Activated naive CD4-positive, alpha-beta T cell treated with anti-CD3 and anti-CD28 coated beads, Interleukin-2, amount 50 U/mL, for 24 hours (primary cell): ENCODE results near the gene FBP2.
A peak's percentile ranks its signal among the peaks of the same experiment; 100 is the strongest.
"Not testable (repeated sequence)": the region's sequence is repeated elsewhere in the genome, so short reads cannot be mapped to it uniquely, and the experiment has no call there.

Source experiments
- H3K27ac Mint-ChIP-seq: one replicate; pipeline ENCODE4 v1.8.0; 2021; ENCODE audit warnings: mild to moderate bottlenecking, mixed read lengths
- H3K27me3 Mint-ChIP-seq: one replicate; pipeline ENCODE4 v1.8.0; 2021; ENCODE audit warnings: mixed read lengths
- H3K36me3 Mint-ChIP-seq: one replicate; pipeline ENCODE4 v1.8.0; 2021; ENCODE audit warnings: mixed read lengths
- H3K4me1 Mint-ChIP-seq: one replicate; pipeline ENCODE4 v1.8.0; 2021; ENCODE audit warnings: mixed read lengths
- H3K4me3 Mint-ChIP-seq: one replicate; pipeline ENCODE4 v1.8.0; 2021; ENCODE audit warnings: mild to moderate bottlenecking, mixed read lengths
- H3K9me3 Mint-ChIP-seq: one replicate; pipeline ENCODE4 v1.8.0; 2021; ENCODE audit warnings: mixed read lengths

Gene FBP2

GRCh38 chr9:94554078-94554438 is 39.6 kb downstream of the FBP2 start:
- Mint-ChIP-seq H3K4me3 (no peak overlapping the region), H3K27ac (no peak overlapping the region), H3K36me3 (no peaks in the 10 kb centered on the region), H3K4me1 (no peaks in the 10 kb centered on the region), H3K9me3 (no peaks in the 10 kb centered on the region), H3K27me3 (no peaks in the 10 kb centered on the region)

GRCh38 chr9:94553029-94553938 is 40.3 kb downstream of the FBP2 start:
- Mint-ChIP-seq H3K4me1 (no peaks in the 10 kb centered on the region), H3K4me3 (no peak overlapping the region), H3K27me3 (no peaks in the 10 kb centered on the region), H3K27ac (no peak overlapping the region), H3K9me3 (no peaks in the 10 kb centered on the region), H3K36me3 (no peaks in the 10 kb centered on the region)

- no peaks in the 10 kb centered on the region for H3K36me3 Mint-ChIP-seq
- no peaks in the 10 kb centered on the region for H3K9me3 Mint-ChIP-seq
- no peaks in the 10 kb centered on the region for H3K27me3 Mint-ChIP-seq
- H3K27ac Mint-ChIP-seq: no peak overlapping the region
- H3K4me3 Mint-ChIP-seq: no peak overlapping the region
- no peaks in the 10 kb centered on the region for H3K4me1 Mint-ChIP-seq
These were observed 47.7 kb downstream of the FBP2 start for GRCh38 chr9:94545940-94546339.

GRCh38 chr9:94544335-94544734 is 49.3 kb downstream of the FBP2 start:
- H3K4me3 Mint-ChIP-seq, H3K27me3 Mint-ChIP-seq, H3K36me3 Mint-ChIP-seq, H3K4me1 Mint-ChIP-seq, H3K9me3 Mint-ChIP-seq: not testable (repeated sequence)
- peak overlapping the region; percentile 60 for H3K27ac Mint-ChIP-seq

DNA sequence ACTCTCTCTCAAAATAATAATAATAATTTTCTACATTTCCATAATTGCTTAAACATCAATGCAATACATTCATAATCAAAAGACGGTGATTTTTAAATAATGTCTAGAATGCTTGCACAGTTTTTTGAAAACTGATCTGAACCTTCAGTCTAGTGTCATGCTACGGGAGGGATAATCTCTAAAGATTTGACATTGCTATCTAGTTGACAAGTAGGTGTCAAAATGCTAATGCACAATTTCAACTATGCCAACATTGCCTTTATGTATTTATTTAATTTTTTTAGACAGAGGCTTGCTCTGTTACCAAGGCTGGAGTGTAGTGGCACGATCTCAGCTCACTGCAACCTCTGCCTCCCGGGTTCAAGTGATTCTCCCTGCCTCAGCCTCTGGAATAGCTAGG is 54.7 kb downstream of the FBP2 start:
- H3K27me3 Mint-ChIP-seq: no peaks in the 10 kb centered on the region
- no peak overlapping the region for H3K27ac Mint-ChIP-seq
- H3K4me3 Mint-ChIP-seq: no peak overlapping the region
- no peaks in the 10 kb centered on the region for H3K4me1 Mint-ChIP-seq
- no peaks in the 10 kb centered on the region for H3K36me3 Mint-ChIP-seq
- H3K9me3 Mint-ChIP-seq: no peaks in the 10 kb centered on the region

DNA sequence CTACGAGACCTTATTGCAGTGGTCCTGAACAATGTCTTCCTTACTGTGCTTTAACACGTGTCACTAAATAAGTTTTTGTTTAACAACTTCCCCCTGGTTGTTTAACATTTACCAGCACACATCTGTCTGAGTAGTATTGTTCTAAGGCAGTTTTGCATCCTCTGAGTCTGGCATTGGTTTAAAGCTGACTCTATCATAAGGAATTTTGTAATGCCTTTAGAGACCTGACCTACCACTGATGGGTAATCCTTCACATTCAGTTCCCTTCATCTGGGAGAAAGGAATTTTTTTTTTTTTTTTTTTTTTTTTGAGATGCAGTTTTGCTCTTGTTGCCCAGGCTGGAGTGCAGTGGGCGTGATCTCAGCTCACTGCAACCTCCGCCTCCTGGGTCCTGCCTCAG is 58.7 kb downstream of the FBP2 start:
- Mint-ChIP-seq H3K9me3 (no peaks in the 10 kb centered on the region), H3K27me3 (no peaks in the 10 kb centered on the region), H3K4me1 (no peaks in the 10 kb centered on the region), H3K36me3 (no peaks in the 10 kb centered on the region), H3K4me3 (no peak overlapping the region), H3K27ac (no peak overlapping the region)

- Mint-ChIP-seq H3K4me1 (no peaks in the 10 kb centered on the region), H3K27ac (no peak overlapping the region), H3K4me3 (no peak overlapping the region), H3K27me3 (no peaks in the 10 kb centered on the region), H3K36me3 (no peaks in the 10 kb centered on the region), H3K9me3 (no peaks in the 10 kb centered on the region)
These were observed 60.0 kb downstream of the FBP2 start for GRCh38 chr9:94533601-94534000.

DNA sequence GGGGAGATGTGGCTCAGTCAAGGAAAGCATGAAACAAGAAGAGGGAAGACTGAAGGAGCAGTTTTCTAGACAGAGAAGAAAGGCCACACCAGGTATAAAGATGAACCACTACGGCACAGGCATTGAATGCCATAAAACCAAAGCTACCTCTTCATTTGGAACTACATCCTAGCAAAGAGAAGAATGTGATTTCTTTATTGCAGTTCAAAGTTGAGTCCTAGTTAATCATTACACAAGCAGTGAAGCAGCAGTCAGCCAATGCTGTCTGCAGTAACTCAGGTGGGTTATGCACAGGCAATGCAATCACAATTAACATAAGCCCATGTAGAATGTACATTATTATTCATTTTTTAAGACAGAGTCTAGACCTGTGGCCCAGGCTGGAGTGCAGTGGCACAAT is 60.5 kb downstream of the FBP2 start:
- Mint-ChIP-seq H3K27ac (no peak overlapping the region), H3K36me3 (no peaks in the 10 kb centered on the region), H3K4me3 (no peak overlapping the region), H3K27me3 (no peaks in the 10 kb centered on the region), H3K9me3 (no peaks in the 10 kb centered on the region), H3K4me1 (no peaks in the 10 kb centered on the region)

DNA sequence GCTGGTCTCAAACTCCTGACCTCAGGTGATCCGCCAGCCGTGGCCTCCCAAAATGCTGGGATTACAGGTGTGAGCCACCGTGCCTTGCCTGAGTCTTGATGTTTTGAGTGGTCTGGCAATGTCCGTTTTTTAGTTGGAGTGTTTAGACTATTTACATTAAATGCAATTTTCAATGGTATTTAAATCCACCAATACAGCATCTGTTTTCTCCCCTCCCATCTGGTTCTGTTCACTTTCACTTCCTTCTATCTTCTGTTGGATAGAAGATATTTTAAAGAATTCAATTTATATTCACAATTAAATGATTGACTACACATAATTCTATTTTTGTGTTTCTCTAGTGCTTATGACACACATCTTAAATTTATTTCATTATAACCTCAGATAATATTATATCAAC is 64.7 kb downstream of the FBP2 start:
- Mint-ChIP-seq H3K27ac (no peak overlapping the region), H3K4me3 (no peak overlapping the region), H3K9me3 (no peaks in the 10 kb centered on the region), H3K4me1 (no peaks in the 10 kb centered on the region), H3K27me3 (peaks cover 7% of the 10 kb centered on the region), H3K36me3 (no peaks in the 10 kb centered on the region)

- Mint-ChIP-seq H3K4me1 (no peaks in the 10 kb centered on the region), H3K9me3 (no peaks in the 10 kb centered on the region), H3K4me3 (no peak overlapping the region), H3K36me3 (no peaks in the 10 kb centered on the region), H3K27ac (no peak overlapping the region), H3K27me3 (peaks cover 8% of the 10 kb centered on the region)
These were observed 66.7 kb downstream of the FBP2 start for GRCh38 chr9:94526951-94527350.

DNA sequence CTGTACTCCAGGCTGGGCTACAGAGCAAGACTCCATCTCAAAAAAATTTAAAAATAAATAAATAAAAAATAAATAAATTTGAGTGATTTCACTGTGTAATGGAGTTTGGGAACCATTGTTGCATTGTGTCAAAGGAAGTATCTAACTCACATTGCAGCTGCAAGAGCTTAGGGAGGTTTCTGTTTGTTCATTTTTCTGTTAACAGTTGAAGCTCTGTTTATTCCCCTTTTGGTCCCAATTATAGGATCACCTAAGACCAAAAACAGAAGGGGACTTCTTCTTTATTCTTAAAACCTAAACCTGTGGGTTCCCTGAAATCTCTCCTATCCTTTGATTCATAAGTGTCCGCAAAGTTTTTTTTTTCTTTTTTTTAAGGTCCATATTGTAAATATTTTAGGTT is 67.4 kb downstream of the FBP2 start:
- no peak overlapping the region for H3K27ac Mint-ChIP-seq
- H3K27me3 Mint-ChIP-seq: peaks cover 10% of the 10 kb centered on the region
- no peaks in the 10 kb centered on the region for H3K9me3 Mint-ChIP-seq
- no peaks in the 10 kb centered on the region for H3K4me1 Mint-ChIP-seq
- no peaks in the 10 kb centered on the region for H3K36me3 Mint-ChIP-seq
- no peak overlapping the region for H3K4me3 Mint-ChIP-seq

- Mint-ChIP-seq H3K27me3 (peaks cover 10% of the 10 kb centered on the region), H3K4me3 (no peak overlapping the region), H3K27ac (no peak overlapping the region), H3K9me3 (no peaks in the 10 kb centered on the region), H3K36me3 (no peaks in the 10 kb centered on the region), H3K4me1 (no peaks in the 10 kb centered on the region)
These were observed 68.1 kb downstream of the FBP2 start for GRCh38 chr9:94525396-94526035.

DNA sequence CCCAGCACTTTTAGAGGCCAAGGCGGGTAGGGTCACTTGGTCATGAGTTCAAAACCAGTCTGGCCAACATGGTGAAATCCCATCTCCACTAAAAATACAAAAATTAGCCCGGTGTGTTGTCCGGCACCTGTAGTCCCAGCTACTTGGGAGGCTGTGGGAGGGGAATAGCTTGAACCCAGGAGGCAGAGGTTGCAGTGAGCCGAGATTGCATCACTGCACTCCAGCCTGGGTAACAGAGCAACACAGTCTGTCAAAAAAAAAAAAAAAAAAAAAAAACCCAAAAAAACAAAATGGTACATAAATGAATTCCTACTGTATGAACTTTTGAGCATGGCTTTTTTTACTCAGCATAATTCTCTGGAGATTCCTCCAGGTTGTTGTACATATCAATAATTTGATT is 76.4 kb downstream of the FBP2 start:
- H3K9me3 Mint-ChIP-seq: no peaks in the 10 kb centered on the region
- peaks cover 2% of the 10 kb centered on the region for H3K27me3 Mint-ChIP-seq
- no peak overlapping the region for H3K4me3 Mint-ChIP-seq
- H3K36me3 Mint-ChIP-seq: no peaks in the 10 kb centered on the region
- H3K27ac Mint-ChIP-seq: no peak overlapping the region
- no peaks in the 10 kb centered on the region for H3K4me1 Mint-ChIP-seq

DNA sequence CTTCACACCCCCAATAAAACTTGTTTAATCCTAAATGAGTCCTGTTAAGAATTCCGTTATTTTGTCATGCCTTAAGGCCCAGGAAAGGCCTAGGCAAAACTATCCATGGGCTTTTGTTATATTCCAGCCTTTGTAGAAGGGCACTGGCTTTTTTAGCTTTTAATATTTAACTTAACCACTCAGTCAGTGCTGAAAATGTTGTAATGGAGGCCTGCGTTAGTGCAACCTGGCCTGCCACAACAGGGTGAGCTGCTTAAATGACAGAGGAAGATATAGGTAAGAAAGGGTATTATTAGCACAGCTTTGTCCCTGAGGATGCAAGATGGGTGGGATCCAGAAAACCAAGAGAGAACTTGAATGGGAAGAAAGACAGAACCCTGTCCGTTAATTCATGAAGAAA is 78.9 kb downstream of the FBP2 start:
- Mint-ChIP-seq H3K27ac (no peak overlapping the region), H3K27me3 (peaks cover under 1% of the 10 kb centered on the region), H3K4me1 (no peaks in the 10 kb centered on the region), H3K36me3 (no peaks in the 10 kb centered on the region), H3K9me3 (no peaks in the 10 kb centered on the region), H3K4me3 (no peak overlapping the region)

DNA sequence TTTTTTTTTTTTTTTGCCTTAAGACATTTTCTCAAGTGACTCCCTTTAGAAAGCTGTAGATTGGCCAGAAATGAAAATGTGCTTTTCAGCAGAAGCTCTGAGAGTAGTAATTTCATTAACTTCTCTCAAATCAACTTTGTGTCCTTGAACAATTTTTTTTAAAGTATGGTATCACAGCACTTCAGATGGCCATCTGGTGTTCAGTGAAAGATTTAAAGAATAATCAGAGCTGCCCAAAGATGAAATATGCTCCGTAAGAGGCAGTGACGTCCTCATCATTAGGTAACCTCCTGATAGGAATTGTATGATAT is 81.7 kb downstream of the FBP2 start:
- no peaks in the 10 kb centered on the region for H3K4me1 Mint-ChIP-seq
- no peak overlapping the region for H3K4me3 Mint-ChIP-seq
- no peaks in the 10 kb centered on the region for H3K36me3 Mint-ChIP-seq
- peaks cover 3% of the 10 kb centered on the region for H3K27me3 Mint-ChIP-seq
- no peaks in the 10 kb centered on the region for H3K9me3 Mint-ChIP-seq
- H3K27ac Mint-ChIP-seq: no peak overlapping the region

DNA sequence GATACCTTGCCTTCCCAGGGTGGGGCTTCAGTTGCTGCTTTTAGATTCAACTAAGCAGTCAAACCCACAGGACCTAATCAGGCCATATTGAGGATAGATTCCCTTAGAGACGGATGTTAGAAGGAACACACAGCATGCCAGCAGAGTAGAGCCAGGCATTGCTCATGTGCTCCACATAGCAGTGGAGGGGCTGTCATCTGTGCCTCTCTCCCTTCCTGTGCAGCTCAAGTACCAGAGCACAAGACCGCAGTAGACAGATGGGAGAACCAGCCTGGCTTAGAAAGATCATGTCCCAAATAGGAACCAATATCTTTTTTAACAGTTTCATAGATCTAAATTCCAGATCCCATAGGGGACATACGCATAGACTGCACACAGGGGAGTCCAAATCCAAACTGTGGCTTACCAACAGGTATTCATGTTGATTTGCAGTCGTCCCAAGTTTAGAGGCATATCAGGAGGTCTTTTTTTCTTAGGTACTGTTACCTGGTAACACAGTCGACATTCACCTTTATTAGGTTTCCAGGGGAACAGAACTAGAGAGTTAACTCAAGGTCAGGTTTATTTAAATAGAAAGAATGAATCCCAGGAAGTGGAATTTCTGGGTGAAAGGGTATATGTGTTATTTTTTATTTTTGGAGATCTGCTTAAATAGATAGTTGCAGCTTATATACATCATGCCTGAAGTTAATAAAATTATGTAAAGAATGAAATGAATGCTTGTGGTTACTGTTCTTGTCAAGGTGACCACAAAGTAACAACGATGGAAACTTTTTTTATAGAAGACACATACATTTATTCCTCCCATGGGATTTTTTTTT is 82.3 kb downstream of the FBP2 start:
- Mint-ChIP-seq H3K4me3 (no peak overlapping the region), H3K36me3 (no peaks in the 10 kb centered on the region), H3K27ac (no peak overlapping the region), H3K27me3 (peaks cover 4% of the 10 kb centered on the region), H3K4me1 (no peaks in the 10 kb centered on the region), H3K9me3 (no peaks in the 10 kb centered on the region)
